GM12873 (cell line): ENCODE results near the gene ZNF749.
A peak's percentile ranks its signal among the peaks of the same experiment; 100 is the strongest.

Experiments
- CTCF ChIP-seq: IDR thresholded peaks from 2 replicates; pipeline ENCODE4 v1.5.1; 2012; ENCODE audit warnings: low read depth, mild to moderate bottlenecking, moderate library complexity, low read length, control low read depth; ENCODE audit not compliant: insufficient read depth; ENCODE audit errors: missing control alignments

Gene ZNF749

DNA sequence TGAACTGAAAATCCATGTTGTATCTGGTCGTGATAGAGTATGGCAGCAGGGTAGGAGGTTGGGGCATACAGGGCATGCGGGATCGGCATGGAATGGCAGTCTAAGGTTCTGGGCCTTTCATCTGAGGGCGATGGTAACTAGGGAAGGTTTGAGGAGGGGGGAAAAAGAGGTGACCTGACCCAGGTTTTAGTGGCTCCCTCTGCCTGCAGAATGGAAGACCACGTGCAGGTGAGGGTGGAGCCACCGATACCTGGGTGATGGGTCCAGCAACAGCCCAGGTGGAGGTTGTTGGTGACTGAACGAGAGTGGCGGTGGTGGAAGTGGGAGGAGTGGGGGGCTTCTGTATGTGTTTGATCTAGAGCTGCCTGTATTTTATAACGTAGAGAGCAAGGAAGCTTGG, 3.8 kb downstream of the ZNF749 start:
- peak; percentile 3 for TF ChIP-seq CTCF

DNA sequence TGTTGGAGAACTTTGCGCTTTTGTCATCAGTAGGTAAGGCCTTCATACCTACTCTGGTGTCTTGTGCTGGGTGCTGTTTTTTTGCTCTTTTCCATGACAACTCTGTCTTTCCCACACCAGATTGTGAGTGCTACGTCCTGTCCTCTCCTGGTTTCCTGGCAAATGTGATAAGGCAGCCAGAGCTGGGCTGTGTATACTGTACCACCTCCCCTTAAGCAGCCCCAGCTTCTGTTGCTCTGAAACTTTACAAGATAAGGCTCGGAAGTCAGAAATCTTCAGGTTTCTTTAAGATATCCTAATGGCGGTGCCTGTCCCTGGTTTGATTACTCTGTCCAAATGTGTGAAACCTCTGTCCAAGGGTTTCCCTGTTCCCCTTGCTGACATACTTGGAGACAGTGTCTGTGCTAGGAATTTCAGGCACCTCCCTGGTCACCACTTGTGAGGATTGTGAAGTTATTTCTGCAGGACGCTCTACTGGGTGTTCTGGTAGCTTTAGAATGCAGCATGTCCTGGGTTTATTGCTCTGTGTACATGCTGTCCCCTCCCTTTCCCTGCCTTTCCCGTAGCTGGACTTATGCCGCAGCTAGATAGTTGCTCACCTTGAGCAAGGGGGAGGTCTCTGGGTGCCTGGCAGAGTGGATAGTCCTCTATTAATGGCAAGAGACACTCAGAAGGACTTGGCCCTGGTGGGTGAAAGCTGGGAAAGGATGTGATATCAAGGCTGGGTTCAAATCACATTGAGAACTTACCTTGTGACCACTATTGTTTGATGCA, 7.0 kb downstream of the ZNF749 start:
- TF ChIP-seq CTCF, result no peak

DNA sequence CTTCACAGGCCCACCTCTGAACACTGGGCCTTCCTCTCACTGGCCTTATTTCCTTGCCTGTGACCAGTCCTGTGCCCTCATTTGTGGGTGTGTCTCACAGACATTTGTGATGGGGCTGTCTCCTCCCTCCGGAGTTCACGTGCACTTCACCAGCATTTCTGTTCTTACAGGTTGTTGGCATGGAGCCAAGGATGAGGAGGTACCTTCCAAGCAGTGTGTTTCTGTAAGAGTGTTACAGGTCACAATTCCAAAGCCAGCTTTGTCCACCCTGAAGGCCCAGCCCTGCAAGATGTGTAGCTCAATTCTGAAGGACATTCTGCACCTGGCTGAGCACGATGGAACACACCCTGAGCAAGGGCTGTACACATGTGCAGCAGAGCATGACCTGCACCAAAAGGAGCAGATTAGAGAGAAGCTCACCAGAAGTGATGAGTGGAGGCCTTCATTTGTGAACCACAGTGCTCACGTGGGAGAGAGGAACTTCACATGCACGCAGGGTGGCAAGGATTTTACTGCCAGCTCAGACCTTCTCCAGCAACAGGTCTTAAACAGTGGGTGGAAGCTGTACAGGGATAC, 8.1 kb downstream of the ZNF749 start:
- no peak for TF ChIP-seq CTCF

DNA sequence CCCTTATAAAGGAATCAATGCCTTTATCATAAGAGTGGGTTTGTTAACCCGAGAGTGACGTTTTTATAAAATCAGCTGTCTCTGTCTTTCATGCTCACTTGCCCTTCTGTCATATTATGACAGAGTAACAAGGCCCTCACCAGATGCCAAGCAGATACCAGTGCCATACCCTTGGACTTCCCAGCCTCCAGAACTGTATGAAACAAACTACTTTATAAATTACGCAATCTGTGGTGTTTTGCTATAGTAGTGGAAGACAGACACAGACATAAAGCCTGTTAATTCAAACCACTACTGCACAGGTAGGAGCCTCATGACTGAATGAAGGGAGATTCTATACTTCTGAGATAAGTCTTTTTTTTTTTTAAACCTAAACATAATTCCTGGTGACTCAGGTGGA, 17.2 kb downstream of the ZNF749 start:
- no peak for TF ChIP-seq CTCF

DNA sequence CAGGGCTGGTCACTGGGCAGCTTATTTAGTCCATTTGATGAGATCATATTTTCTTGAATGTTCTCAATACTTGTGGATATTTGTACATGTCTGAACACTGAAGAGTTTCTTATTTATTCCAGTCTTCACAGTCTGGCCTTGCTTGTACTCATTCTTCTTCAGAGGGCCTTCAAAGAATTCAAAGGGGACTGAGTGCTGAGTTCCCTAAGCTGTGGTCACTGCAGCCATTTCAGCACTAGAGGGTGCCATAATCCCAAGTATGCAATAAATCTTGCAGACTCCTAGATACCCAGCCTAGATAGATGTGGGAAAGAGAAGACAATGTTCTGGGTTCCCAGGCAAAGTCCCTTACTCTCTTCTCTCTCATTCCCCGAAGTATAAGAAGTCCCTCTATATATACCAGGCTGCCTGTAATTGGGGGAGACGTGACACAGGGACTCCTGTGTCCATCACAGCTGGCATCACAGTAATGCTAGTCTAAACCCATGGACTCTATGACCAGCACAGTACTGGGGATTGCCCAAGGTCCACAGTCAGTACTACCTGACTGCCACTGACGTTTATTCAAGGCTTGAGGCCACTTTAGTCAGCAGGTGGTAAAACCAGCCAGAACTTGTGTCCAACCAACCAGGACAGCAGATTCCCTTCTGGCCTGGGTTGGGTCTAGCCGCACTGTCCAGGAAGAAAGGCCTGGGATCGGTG, 30.7 kb downstream of the ZNF749 start:
- TF ChIP-seq CTCF, result peak; percentile 67

DNA sequence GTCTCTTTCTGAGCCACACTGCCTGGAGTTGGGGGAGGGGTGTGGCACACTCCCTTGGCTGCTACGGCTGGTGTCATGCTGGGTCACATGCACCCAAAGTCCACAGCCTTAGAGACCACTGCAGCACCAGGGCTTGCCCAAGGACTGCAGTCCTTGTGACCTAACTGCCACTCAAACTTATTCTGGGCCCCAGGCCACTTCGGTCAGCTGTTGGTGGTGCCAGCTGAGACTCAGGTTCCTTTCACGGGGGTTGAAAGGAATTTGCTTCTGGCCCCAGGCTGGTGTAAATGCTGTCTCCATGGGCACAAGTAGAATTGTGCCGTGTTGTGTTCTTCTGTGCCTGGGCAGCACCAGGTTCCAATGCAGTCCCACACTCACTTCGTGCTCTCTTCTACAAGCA, 31.4 kb downstream of the ZNF749 start:
- no peak for TF ChIP-seq CTCF

- no peak for TF ChIP-seq CTCF
These were observed 38.5 kb downstream of the ZNF749 start for GRCh38 chr19:57473646-57474045.
